HEK293T (cell line): Measurements from ENCODE around the gene SLC27A2.
"Not testable (repeated sequence)": the region's sequence is repeated elsewhere in the genome, so short reads cannot be mapped to it uniquely, and the experiment has no call there.

ENCODE experiments used
- ARNT ChIP-seq: fragments of 450-650 bp; IDR thresholded peaks from 2 replicates; pipeline ENCODE4 v1.6.1; 2017; ENCODE audit warnings: mild to moderate bottlenecking
- BHLHE40 ChIP-seq: fragments of 450-650 bp; IDR thresholded peaks from 2 replicates; pipeline ENCODE4 v1.6.1; 2016; ENCODE audit warnings: mild to moderate bottlenecking, moderate library complexity, borderline replicate concordance
- CTBP1 ChIP-seq: fragments of 450-650 bp; IDR thresholded peaks from 2 replicates; pipeline ENCODE4 v1.6.1; 2016; ENCODE audit warnings: borderline replicate concordance
- ELF4 ChIP-seq: fragments of 450-650 bp; IDR thresholded peaks from 2 replicates; pipeline ENCODE4 v1.6.1; 2017; ENCODE audit warnings: antibody characterized with exemption
- FOXA1 ChIP-seq: fragments of 450-650 bp; IDR thresholded peaks from 2 replicates; pipeline ENCODE4 v1.6.1; 2016; ENCODE audit warnings: mild to moderate bottlenecking
- FOXK2 ChIP-seq: fragments of 450-650 bp; IDR thresholded peaks from 2 replicates; pipeline ENCODE4 v1.6.1; 2016; ENCODE audit warnings: mild to moderate bottlenecking
- HDGF ChIP-seq: fragments of 450-650 bp; IDR thresholded peaks from 2 replicates; pipeline ENCODE4 v1.6.1; 2017; ENCODE audit warnings: antibody characterized with exemption, borderline replicate concordance
- LEF1 ChIP-seq: fragments of 450-650 bp; IDR thresholded peaks from 2 replicates; pipeline ENCODE4 v1.6.1; 2017; ENCODE audit warnings: mild to moderate bottlenecking, borderline replicate concordance
- NFRKB ChIP-seq: fragments of 450-650 bp; IDR thresholded peaks from 2 replicates; pipeline ENCODE4 v1.6.1; 2016; ENCODE audit warnings: mild to moderate bottlenecking, moderate library complexity
- PKNOX1 ChIP-seq: fragments of 450-650 bp; IDR thresholded peaks from 2 replicates; pipeline ENCODE4 v1.6.1; 2016
- SP1 ChIP-seq: fragments of 450-650 bp; IDR thresholded peaks from 2 replicates; pipeline ENCODE4 v1.6.1; 2017
- SUZ12 ChIP-seq: fragments of 450-650 bp; IDR thresholded peaks from 2 replicates; pipeline ENCODE4 v1.6.1; 2016; ENCODE audit warnings: mild to moderate bottlenecking
- TARDBP ChIP-seq: fragments of 450-650 bp; IDR thresholded peaks from 2 replicates; pipeline ENCODE4 v1.6.1; 2016
- ZNF384 ChIP-seq: fragments of 450-650 bp; IDR thresholded peaks from 2 replicates; pipeline ENCODE4 v1.6.1; 2016

- not testable (repeated sequence) for TF ChIP-seq ZNF384, BHLHE40, FOXK2, ELF4, CTBP1, FOXA1, HDGF, SP1, TARDBP, ARNT, LEF1, NFRKB, SUZ12, PKNOX1
These were observed 49.6 kb upstream of the SLC27A2 start for GRCh38 chr15:50132251-50132984.
